GM10847 (cell line): Measurements from ENCODE around the gene APBB1IP.

Experiments
- POLR2A ChIP-seq: IDR thresholded peaks from 2 replicates; pipeline ENCODE4 v1.6.1; 2011; ENCODE audit not compliant: insufficient read length; ENCODE audit errors: extremely low read depth

Gene APBB1IP

GRCh38 chr10:26460736-26461135 is 22.6 kb downstream of the APBB1IP start:
- no peak for TF ChIP-seq POLR2A

DNA sequence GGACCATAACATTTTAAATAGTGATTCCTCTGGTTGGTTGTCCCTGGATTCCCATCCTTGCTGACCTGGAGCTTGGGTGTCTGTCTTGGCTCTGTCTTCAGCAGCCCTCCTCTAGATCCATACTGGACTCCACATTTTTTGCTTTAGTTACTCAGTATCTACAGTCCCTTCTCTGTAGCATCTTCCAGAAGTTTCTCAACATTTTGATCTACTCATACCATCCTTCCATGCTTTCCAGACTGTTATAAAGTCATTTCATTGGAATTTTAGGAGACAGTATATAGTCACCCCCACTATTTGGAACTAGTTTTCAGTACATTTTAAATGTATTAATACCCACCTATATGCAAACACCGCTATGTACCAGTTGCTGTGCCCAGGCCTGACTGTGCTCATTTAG is 25.8 kb downstream of the APBB1IP start:
- no peak for TF ChIP-seq POLR2A

DNA sequence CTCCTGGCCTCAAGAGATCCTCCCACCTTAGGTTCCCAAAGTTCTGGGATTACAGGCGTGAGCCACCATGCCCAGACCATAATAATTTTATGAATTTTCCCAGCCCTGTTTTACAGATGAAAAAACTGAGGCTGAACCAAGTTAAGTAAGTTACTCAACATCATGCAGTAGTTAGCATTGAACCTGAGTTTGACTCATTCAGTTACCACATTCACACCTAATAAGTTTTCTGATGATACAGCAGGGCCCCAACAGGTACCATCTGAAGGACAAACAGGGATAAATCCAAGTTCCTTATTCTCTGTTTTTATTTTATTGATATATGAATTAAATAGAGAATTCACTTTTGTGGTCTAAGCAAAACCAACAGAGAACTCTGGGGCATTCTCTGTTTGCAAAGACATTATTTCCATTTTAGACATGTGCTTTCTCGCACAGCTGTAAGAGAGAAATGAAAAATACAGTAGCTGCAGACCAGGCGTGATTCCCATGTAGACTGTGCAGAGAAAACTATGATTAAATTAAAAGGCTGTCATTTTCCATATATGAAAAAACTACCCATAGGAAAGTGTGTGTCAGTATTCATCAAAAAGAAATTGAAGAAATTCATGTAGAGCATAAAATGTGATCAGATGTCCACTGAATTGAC is 26.6 kb downstream of the APBB1IP start:
- no peak for TF ChIP-seq POLR2A

GRCh38 chr10:26467639-26468038 is 29.5 kb downstream of the APBB1IP start:
- TF ChIP-seq POLR2A = no peak

DNA sequence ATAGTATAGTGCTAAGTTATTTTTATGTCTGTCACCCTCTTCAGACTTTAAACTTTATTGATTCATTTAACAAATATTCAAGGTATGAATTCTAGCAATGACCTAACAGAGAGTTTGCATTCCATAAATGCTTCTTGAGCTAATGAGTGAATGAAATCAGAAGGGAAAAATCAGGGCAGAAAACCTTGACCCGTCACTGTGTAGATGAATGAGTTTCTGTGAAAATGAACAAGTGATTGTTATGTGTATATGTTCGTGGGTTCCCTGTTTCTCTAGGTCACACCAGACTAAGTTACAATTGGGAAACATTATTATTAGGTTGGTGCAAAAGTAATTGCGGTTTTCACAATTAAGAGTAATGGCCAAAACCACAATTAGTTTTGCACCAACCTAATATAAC is 30.1 kb downstream of the APBB1IP start:
- no peak for TF ChIP-seq POLR2A

GRCh38 chr10:26468700-26469099 is 30.6 kb downstream of the APBB1IP start:
- no peak for TF ChIP-seq POLR2A

- no peak for TF ChIP-seq POLR2A
Measured at GRCh38 chr10:26472492-26472778, 34.3 kb downstream of the APBB1IP start.

DNA sequence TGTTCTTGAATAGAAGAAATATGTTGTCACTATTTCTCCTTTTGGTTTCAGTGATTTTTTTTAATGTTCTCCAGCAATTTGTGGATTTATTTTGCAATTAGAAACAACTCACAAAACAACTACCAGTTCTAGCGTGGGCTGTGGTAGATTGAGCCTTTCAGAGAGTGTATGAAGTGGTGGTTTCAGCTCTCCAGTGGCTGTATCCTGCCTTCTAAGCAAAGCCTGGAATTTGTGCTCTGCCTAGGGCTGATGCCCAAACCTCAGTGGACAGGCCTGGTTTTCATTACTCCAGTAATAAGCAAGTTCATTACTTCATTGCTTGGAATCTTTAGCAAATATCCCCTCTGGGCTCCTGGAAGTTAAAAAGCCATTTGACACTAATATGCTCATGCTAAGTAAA is 35.9 kb downstream of the APBB1IP start:
- TF ChIP-seq POLR2A = no peak

- TF ChIP-seq POLR2A = no peak
Measured at GRCh38 chr10:26475386-26475785, 37.2 kb downstream of the APBB1IP start.

DNA sequence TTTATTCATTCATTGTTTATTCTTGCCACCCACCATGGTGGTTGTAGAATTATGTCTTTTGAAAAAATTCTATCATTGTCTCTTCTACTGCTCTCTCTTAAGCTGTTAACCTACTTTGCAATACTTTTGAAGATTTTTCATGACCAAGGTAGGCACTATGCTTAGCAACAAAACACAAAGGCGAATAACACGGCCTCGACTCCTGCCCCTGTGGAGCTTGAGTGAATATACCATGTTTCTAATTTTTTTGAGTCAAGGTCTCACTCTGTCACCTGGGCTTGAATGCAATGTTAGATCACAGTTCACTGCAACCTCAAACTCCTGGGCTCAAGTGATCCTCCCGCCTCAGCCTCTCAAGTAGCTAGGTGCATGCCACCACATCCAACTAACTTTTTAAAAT is 39.4 kb downstream of the APBB1IP start:
- no peak for TF ChIP-seq POLR2A

- no peak for TF ChIP-seq POLR2A
Measured at GRCh38 chr10:26478061-26478460, 39.9 kb downstream of the APBB1IP start.

DNA sequence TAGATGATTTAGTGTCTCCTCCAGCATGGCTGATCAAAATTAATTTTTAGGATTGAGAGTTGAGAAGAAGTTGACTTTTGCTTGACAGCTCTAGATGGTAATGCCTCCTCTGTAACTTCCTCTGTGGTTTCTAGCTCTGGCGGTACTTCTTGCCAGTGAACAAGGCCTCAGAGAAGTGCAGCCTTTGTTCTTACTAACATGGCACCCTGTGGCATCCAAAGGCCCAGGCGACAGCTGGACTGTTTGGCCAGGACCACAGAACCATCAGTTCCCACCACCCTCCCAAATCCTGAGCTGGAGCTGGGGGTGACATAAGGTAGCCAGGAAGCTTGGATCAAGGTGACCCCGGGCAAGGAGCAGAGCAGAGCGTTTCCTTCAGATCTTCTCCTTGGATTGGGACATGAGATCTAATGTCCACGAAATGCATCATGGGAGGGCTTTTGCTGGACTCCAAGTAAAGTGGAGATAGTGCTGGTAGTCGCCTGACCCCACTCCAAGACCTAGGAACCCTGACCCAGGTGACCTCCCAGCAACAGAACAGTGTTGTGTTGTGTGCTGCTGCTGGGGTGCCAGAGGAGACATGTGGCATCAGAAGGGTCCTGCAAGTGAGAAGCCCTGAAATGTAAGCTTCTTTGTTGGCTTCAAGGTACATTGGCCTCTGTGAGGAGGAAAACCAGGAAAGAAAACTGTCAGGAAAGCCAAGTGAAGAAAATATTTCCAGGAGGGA is 41.8 kb downstream of the APBB1IP start:
- no peak for TF ChIP-seq POLR2A

GRCh38 chr10:26481315-26481692 is 43.2 kb downstream of the APBB1IP start:
- TF ChIP-seq POLR2A = no peak

DNA sequence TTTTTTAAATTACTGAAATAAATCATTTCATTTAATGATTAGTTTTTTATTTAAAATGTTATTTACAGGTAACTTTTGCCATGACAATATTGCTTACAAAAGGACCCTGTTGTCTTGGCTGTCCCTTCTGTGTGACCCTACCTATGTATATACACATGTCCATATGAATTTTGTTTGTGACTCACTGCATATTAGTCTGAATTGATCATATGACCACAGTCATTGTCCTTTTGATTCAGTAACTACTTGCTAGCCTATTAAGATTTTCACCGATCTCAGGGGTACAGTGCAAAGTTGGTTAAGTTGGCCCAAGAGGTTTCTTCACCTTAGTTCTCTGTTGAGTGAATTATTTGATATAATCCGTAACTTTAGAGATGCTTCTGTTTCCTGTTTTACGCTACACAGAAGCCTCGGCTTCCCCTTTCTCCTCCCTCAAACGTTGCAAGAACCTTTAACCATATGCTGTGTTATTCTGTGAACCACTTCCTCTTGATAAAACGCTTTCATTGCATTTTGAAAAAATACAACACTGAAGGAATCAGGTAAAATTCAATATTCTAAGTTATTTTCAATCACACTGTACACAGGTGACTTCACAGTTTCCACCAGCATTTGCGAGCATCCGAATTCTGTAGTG is 43.9 kb downstream of the APBB1IP start:
- TF ChIP-seq POLR2A = no peak

- no peak for TF ChIP-seq POLR2A
Measured at GRCh38 chr10:26483554-26483953, 45.4 kb downstream of the APBB1IP start.

DNA sequence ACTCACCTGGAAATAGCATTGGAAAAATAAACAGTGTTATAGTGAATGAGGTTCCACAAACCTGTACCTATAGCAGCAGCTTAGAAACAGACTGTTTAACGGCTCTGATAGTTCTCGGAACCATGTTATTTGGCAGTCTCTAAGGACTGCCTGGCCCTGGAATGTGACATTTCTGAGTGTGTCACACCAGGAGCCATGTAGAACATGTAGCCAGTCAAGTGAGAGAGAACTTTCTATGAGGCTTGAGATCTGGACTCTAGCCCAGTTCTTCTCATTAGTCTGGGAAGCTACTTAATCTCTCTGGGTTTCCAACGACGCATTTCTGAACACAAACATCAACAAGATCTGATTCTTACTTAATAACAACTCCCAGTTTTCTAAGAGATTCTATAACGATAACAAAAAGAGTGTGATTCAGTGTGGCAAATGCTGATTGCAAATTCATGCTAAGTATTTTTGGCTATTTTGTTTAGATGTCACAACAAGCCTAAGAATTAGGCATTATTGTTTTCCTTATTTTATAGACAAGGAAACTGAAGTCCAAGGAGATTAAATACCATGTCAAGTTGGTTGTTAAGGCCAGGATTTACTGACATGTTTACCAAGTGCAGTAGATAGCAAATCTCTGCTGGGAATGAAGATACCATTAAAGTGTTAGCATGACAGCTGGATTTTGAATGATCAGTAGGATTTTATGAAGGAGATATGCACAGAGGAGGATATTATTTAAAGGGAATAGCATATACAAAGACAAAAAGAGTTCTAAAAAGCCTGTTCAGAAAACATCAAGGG is 47.2 kb downstream of the APBB1IP start:
- no peak for TF ChIP-seq POLR2A

- TF ChIP-seq POLR2A = no peak
Measured at GRCh38 chr10:26486304-26486703, 48.2 kb downstream of the APBB1IP start.
